MCF 10A (cell line): ENCODE measurements around the gene RHBDL1. TPM values are rescaled to one million over a fixed set of nuclear protein-coding genes. Genes with fewer than 3 reads are reported as not detected.

Experiments used
- BruUV-seq: library from RNA; stranded (reverse); fragments of 400-500 nt; replicated peaks from 2 replicates; lab custom pipeline; 2021; lab: Mats Ljungman, UMichigan
- CTCF ChIA-PET: fragments of 300-600 bp; sonication (Branson Sonifier 250); formaldehyde crosslinking; extraction: SDS; loops from one replicate; lab custom pipeline; 2021; ENCODE audit warnings: antibody characterized with exemption, inconsistent platforms; lab: Yijun Ruan, JAX
- POLR2A ChIA-PET: fragments of 300-600, 350-650 bp; sonication (Branson Sonifier 250); formaldehyde crosslinking; extraction: SDS; loops from one replicate; lab custom pipeline; 2020; ENCODE audit warnings: antibody characterized with exemption, inconsistent platforms; lab: Yijun Ruan, JAX
- DNase-seq: peaks from one replicate; pipeline ENCODE4 v3.0.0-alpha.2; 2018; ENCODE audit not compliant: unreplicated experiment
- H3K27ac Mint-ChIP-seq: one replicate; pipeline ENCODE4 v1.8.0; 2022; ENCODE audit warnings: mild to moderate bottlenecking, low read depth, mixed read lengths; ENCODE audit not compliant: unreplicated experiment
- H3K27me3 Mint-ChIP-seq: one replicate; pipeline ENCODE4 v1.8.0; 2022; ENCODE audit warnings: mixed read lengths; ENCODE audit not compliant: insufficient read depth, unreplicated experiment
- H3K36me3 Mint-ChIP-seq: one replicate; pipeline ENCODE4 v1.8.0; 2022; ENCODE audit warnings: mild to moderate bottlenecking, moderate library complexity, mixed read lengths; ENCODE audit not compliant: insufficient read depth, unreplicated experiment
- H3K4me1 Mint-ChIP-seq: one replicate; pipeline ENCODE4 v1.8.0; 2022; ENCODE audit warnings: mixed read lengths; ENCODE audit not compliant: insufficient read depth, unreplicated experiment
- H3K4me3 Mint-ChIP-seq: one replicate; pipeline ENCODE4 v1.8.0; 2022; ENCODE audit warnings: mild to moderate bottlenecking, moderate library complexity, mixed read lengths; ENCODE audit not compliant: unreplicated experiment
- H3K9me3 Mint-ChIP-seq: one replicate; pipeline ENCODE4 v1.8.0; 2022; ENCODE audit warnings: mixed read lengths; ENCODE audit not compliant: unreplicated experiment
- intact Hi-C: fragments of 100-400 bp; cut with micrococcal nuclease; formaldehyde crosslinking; loops from 2 replicates; pipeline ENCODE4 v1.14.1; 2022
- total RNA-seq: library from RNA; stranded (reverse); gene quantifications from 2 replicates; pipeline ENCODE4 v1.2.3, GENCODE V29; 2022
- TF ChIP-seq, protein P1 (sequence below): fragments of 200-600 bp; IDR thresholded peaks from one replicate; pipeline ENCODE4 v1.8.0; 2022; ENCODE audit warnings: antibody characterized with exemption, mild to moderate bottlenecking; ENCODE audit not compliant: unreplicated experiment

RHBDL1 gene
- total RNA-seq, 1 experiment from 2014 or later = 3.0 TPM

- intact Hi-C loops = no loop called here
- no peaks in the 10 kb centered on the region for H3K27me3 Mint-ChIP-seq
- ChIA-PET POLR2A (interaction anchor here (0.7 to 1.3 kb wide), 2 partner anchors 12 to 41 kb away, joined by 3 to 5 read pairs; no protein-coding TSS in a partner anchor), CTCF (interaction anchor here (0.5 to 1.1 kb wide), 3 partner anchors 19 to 78 kb away, joined by 3 read pairs; no protein-coding TSS in a partner anchor)
- no TSS peak for BruUV-seq
- no peaks in the 10 kb centered on the region for H3K9me3 Mint-ChIP-seq
- H3K27ac Mint-ChIP-seq = no peak overlapping the region
- TF ChIP-seq, protein P1, sequence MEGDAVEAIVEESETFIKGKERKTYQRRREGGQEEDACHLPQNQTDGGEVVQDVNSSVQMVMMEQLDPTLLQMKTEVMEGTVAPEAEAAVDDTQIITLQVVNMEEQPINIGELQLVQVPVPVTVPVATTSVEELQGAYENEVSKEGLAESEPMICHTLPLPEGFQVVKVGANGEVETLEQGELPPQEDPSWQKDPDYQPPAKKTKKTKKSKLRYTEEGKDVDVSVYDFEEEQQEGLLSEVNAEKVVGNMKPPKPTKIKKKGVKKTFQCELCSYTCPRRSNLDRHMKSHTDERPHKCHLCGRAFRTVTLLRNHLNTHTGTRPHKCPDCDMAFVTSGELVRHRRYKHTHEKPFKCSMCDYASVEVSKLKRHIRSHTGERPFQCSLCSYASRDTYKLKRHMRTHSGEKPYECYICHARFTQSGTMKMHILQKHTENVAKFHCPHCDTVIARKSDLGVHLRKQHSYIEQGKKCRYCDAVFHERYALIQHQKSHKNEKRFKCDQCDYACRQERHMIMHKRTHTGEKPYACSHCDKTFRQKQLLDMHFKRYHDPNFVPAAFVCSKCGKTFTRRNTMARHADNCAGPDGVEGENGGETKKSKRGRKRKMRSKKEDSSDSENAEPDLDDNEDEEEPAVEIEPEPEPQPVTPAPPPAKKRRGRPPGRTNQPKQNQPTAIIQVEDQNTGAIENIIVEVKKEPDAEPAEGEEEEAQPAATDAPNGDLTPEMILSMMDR = no peak
- H3K36me3 Mint-ChIP-seq = peaks cover 21% of the 10 kb centered on the region
- peaks cover 5% of the 10 kb centered on the region for H3K4me1 Mint-ChIP-seq
- H3K4me3 Mint-ChIP-seq = no peak overlapping the region
- no peak for DNase-seq
These were observed 41.3 kb upstream of the RHBDL1 start for GRCh38 chr16:634051-634670.

DNA sequence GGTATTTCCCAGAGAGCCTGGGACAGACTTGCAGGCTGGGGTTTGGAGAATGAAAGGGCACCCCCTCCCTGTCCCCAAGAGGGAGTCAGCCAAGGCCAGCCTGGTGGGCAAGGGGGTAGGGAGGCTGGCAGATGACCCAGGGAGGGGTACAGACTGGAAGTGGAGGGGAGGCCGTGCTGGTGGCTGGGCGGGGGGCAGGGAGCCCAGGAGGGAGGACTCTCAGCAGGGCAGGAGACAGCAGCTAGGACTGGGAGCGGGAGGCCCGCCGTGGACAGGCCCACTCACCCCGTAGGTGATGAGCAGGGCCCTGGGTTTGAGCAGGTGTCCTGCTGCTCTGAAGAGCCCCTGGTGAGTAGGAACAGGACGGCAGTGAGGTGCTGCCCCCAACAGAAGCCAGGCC lies 40.5 kb upstream of the RHBDL1 start:
- Mint-ChIP-seq H3K9me3 (no peaks in the 10 kb centered on the region), H3K36me3 (peaks cover 12% of the 10 kb centered on the region), H3K4me1 (peaks cover 5% of the 10 kb centered on the region), H3K27me3 (no peaks in the 10 kb centered on the region), H3K4me3 (peak overlapping the region; percentile 91), H3K27ac (no peak overlapping the region)
- TF ChIP-seq, protein P1 = no peak
- no peak for DNase-seq
- ChIA-PET POLR2A (interaction anchor here (4.0 kb wide), 1 partner anchor 14 kb away, joined by 43 read pairs; no protein-coding TSS in a partner anchor), CTCF (interaction anchor here (0.7 kb wide), 1 partner anchor 45 kb away, joined by 5 read pairs; no protein-coding TSS in a partner anchor)
- intact Hi-C loops = no loop called here
- no TSS peak for BruUV-seq

DNA sequence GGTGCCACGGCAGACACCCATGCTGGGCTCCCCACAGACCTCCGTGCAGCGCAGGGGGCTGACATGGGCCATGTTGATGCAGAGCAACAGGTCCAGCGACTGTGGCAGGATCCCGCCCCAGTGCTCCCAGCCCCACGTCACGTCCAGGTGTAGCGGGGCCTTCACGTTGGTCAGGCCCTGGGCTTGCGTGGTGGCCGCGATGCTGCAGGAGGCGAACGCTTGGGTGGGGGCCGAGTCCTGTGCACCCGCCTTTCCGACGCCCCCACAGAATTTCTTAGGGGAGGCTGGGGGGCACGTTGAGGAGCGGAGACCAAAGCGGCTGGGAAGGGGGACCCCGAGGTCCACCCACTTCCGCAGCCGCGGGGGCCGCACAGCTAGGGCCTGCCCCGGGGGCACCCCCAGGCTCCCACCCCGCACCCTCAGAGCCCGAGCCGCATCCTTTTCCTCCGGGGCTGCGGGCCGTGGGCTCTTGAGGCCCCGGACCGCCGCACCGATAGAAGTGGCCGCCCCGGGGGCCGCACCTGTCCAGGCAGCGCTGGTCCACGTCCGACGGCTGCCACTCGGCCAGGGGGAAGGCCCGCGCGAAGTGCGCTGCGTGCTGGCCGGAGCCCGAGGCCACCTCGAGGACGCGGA lies 39.8 kb upstream of the RHBDL1 start:
- H3K27ac Mint-ChIP-seq = no peak overlapping the region
- H3K9me3 Mint-ChIP-seq = no peaks in the 10 kb centered on the region
- ChIA-PET POLR2A (interaction anchor here (0.9 to 4.0 kb wide), 20 partner anchors 9 to 212 kb away, joined by 3 to 43 read pairs (median 8); partner anchors contain the start of genes CAPN15, JMJD8, MSLN and RAB40C), CTCF (interaction anchor here (0.6 to 0.7 kb wide), 4 partner anchors 35 to 222 kb away, joined by 3 to 5 read pairs (median 4); no protein-coding TSS in a partner anchor)
- H3K4me1 Mint-ChIP-seq = peaks cover 5% of the 10 kb centered on the region
- H3K27me3 Mint-ChIP-seq = no peaks in the 10 kb centered on the region
- intact Hi-C loops = loop anchor here (2.0 kb wide), 1 partner anchor 43 kb away; no protein-coding TSS in a partner anchor
- TF ChIP-seq, protein P1 = no peak
- no TSS peak for BruUV-seq
- H3K4me3 Mint-ChIP-seq = peak overlapping the region; percentile 91
- peaks cover 11% of the 10 kb centered on the region for H3K36me3 Mint-ChIP-seq
- no peak for DNase-seq
